ENCODE data around the gene FOSL1. TPM values are rescaled to one million over a fixed set of nuclear protein-coding genes. Genes with fewer than 3 reads are reported as not detected.

Gene FOSL1
- total RNA-seq, 1 donor from 2014 or later = 44.2 TPM

DNA sequence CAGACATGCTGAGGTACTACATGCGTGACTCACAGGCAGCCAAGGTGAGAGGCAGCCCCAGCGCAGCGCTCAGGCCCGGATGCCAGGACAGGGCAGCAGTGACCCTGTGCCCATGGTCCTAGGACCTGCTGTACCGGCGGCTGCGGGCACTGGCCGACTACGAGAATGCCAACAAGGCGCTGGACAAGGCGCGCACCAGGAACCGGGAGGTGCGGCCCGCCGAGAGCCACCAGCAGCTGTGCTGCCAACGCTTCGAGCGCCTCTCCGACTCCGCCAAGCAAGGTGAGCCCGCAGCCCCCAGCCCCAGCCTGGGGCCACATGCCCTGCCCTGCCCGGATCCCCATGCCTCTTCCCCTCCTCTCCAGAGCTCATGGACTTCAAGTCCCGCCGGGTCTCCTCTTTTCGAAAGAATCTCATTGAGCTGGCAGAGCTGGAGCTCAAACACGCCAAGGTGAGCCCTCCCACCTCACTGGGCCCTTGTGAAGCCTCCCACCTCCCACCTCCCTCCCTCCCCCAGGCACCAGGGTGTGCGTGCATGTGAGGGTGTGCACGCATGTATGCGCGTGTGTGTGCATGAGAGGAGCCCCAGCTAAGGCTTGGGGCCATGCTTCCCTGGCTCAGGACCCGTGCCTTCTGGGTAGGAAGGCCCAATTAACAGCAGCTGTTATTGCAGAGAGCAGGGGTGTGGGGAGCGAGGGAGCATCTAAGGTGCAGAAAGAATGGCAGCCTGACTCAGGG is 47.5 kb downstream of the FOSL1 start:
- no peak for TF ChIP-seq CTCF (IDR thresholded peaks at IDR 0.05; ENCODE audit: insufficient read depth, low read length, poor library complexity, severe bottlenecking)
- Histone ChIP-seq H3K27me3 (ENCODE audit: control insufficient read depth, insufficient read depth, low read length) (no peaks in the 10 kb centered on the region), H3K36me3 (ENCODE audit: control insufficient read depth, insufficient read depth, low read length) (peaks cover 5% of the 10 kb centered on the region), H3K4me3 (ENCODE audit: low read depth, low read length) (no peak overlapping the region)
- DNase-seq (ENCODE audit: low read depth) = no peak

GRCh38 chr11:65851811-65852507 is 48.2 kb downstream of the FOSL1 start:
- no peak for DNase-seq (ENCODE audit: low read depth)
- peaks cover 5% of the 10 kb centered on the region for H3K36me3 ChIP-seq (ENCODE audit: control insufficient read depth, insufficient read depth, low read length)
- no peak overlapping the region for H3K4me3 ChIP-seq (ENCODE audit: low read depth, low read length)
- TF ChIP-seq CTCF (IDR thresholded peaks at IDR 0.05; ENCODE audit: insufficient read depth, low read length, poor library complexity, severe bottlenecking) = no peak
- H3K27me3 ChIP-seq (ENCODE audit: control insufficient read depth, insufficient read depth, low read length) = no peaks in the 10 kb centered on the region

GRCh38 chr11:65851083-65851579 is 49.1 kb downstream of the FOSL1 start:
- peaks cover 5% of the 10 kb centered on the region for H3K36me3 ChIP-seq (ENCODE audit: control insufficient read depth, insufficient read depth, low read length)
- no peak overlapping the region for H3K4me3 ChIP-seq (ENCODE audit: low read depth, low read length)
- no peak for DNase-seq (ENCODE audit: low read depth)
- TF ChIP-seq CTCF (IDR thresholded peaks at IDR 0.05; ENCODE audit: insufficient read depth, low read length, poor library complexity, severe bottlenecking) = peak; percentile 56
- no peaks in the 10 kb centered on the region for H3K27me3 ChIP-seq (ENCODE audit: control insufficient read depth, insufficient read depth, low read length)

GRCh38 chr11:65850217-65851082 is 49.7 kb downstream of the FOSL1 start:
- H3K27me3 ChIP-seq (ENCODE audit: control insufficient read depth, insufficient read depth, low read length) = no peaks in the 10 kb centered on the region
- DNase-seq (ENCODE audit: low read depth) = no peak
- no peak overlapping the region for H3K4me3 ChIP-seq (ENCODE audit: low read depth, low read length)
- no peak for TF ChIP-seq CTCF (IDR thresholded peaks at IDR 0.05; ENCODE audit: insufficient read depth, low read length, poor library complexity, severe bottlenecking)
- peaks cover 3% of the 10 kb centered on the region for H3K36me3 ChIP-seq (ENCODE audit: control insufficient read depth, insufficient read depth, low read length)

DNA sequence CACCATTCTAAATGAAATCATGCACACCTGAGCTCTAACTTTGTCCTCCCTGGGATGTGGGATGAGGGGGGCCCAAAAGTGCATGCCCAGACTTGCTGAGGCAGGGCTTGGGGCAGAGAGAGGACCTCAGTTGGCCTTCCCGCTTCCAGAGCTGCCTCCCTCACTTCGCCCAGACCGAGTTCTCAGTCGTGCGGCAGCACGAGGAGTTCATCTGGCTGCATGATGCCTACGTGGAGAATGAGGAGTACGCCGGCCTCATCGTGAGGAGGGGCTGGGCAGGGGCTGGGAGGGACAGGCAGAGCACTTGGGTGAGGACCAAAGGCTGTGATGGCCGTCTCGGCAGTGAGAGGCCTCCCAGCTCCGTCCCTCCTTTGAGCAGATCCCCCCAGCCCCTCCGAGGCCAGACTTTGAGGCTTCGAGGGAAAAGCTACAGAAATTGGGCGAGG is 50.4 kb downstream of the FOSL1 start:
- no peak for DNase-seq (ENCODE audit: low read depth)
- H3K4me3 ChIP-seq (ENCODE audit: low read depth, low read length) = no peak overlapping the region
- TF ChIP-seq CTCF (IDR thresholded peaks at IDR 0.05; ENCODE audit: insufficient read depth, low read length, poor library complexity, severe bottlenecking) = no peak
- no peaks in the 10 kb centered on the region for H3K27me3 ChIP-seq (ENCODE audit: control insufficient read depth, insufficient read depth, low read length)
- peaks cover 3% of the 10 kb centered on the region for H3K36me3 ChIP-seq (ENCODE audit: control insufficient read depth, insufficient read depth, low read length)
